ENCODE data around the gene TNN.
A peak's percentile ranks its signal among the peaks of the same experiment; 100 is the strongest.
"Not testable (repeated sequence)": the region's sequence is repeated elsewhere in the genome, so short reads cannot be mapped to it uniquely, and the experiment has no call there.

The TNN gene

DNA sequence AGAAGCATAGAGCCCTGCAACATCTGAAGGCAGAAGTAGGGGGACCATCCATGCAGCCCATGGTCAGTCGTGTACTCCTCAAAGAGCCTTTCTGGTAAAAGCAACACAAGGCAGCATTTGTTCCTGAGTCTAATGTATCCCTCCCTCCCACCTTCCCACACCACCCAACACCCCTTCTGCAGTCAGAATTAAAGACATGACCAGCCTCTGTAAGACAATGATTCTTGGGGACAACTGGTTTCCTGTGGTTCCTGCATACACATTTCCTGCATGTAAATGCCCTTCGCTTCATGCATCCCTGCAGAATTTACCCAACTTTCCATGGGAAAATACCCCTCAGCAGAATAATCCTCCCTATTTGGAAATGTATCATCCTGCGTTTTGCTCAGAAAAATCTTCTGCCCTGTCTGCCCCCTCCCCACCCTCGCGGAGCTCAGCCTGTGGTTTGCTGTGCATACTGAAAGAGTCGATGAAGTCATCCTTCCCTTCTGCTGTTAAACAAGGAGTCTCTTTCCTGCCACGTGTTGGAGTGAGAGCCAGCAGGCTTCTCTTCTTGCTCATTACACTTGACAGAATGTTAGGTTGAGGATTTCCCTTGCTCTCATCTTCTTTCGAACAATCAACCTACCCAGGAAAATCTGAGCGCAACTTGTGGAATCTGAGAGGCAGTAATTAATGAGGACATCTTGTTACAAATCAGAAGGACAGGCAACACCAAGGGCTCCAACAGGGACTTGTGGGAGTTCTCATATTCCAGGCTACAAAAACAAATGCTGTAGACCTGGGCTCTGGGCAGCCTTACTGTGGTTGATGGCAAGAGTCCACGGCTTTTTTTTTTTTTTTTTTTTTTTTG is 4.7 kb downstream of the TNN start:
- peak; percentile 33 for DNase-seq (ENCODE audit: low spot score)

- DNase-seq (ENCODE audit: low spot score) = no peak
Observed at GRCh38 chr1:175073061-175073460, 5.4 kb downstream of the TNN start.

DNA sequence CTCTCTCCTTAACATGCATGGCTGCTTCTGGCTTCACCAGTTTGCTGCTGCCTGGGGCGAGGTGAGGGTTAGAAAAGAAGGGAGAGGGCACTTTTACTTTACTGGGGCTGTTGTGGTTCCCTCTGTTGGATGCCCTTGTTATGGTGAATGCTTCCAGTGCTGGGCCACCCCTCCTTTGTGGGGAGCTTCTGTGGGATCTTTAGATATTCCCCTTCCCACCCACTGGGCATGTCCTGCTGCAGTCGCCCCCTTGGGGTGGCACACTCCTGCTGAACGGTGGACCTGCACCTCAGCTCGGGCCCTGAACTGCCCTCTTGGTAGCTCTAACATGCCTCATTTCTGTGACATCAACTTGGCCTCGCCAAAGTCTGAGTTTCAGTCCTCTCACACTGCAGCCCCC is 6.0 kb downstream of the TNN start:
- no peak for DNase-seq (ENCODE audit: low spot score)

- no peak for DNase-seq (ENCODE audit: low spot score)
Observed at GRCh38 chr1:175075572-175076568, 8.2 kb downstream of the TNN start.

DNA sequence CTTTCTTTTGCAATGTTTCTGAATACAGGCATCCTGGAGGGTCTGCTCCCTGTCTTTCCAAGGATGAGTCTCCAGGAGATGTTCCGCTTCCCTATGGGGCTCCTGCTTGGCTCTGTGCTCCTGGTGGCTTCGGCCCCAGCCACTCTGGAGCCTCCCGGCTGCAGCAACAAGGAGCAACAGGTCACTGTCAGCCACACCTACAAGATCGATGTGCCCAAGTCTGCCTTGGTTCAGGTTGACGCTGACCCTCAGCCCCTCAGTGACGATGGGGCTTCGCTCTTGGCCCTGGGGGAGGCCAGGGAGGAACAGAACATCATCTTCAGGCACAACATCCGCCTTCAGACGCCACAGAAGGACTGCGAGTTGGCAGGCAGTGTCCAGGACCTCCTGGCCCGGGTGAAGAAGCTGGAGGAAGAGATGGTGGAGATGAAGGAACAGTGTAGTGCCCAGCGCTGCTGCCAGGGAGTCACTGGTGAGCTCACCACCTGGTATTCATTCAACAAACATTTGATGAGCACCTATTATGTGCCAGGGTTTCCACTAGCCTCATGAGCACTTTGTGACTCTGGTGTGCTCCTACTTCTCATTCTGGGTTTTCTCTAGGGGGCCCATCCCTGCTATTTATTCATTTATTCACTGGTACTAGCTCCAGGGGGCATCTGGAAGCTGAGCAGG is 9.9 kb downstream of the TNN start:
- DNase-seq (ENCODE audit: low spot score) = no peak

- no peak for DNase-seq (ENCODE audit: low spot score)
Observed at GRCh38 chr1:175078629-175079028, 11.0 kb downstream of the TNN start.

DNA sequence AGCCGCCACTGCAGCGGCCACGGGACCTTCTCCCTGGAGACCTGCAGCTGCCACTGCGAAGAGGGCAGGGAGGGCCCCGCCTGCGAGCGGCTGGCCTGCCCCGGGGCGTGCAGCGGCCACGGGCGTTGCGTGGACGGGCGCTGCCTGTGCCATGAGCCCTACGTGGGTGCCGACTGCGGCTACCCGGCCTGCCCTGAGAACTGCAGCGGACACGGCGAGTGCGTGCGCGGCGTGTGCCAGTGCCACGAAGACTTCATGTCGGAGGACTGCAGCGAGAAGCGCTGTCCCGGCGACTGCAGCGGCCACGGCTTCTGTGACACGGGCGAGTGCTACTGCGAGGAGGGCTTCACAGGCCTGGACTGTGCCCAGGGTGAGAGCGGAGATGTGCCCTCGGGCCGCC is 11.7 kb downstream of the TNN start:
- DNase-seq (ENCODE audit: low spot score) = no peak

DNA sequence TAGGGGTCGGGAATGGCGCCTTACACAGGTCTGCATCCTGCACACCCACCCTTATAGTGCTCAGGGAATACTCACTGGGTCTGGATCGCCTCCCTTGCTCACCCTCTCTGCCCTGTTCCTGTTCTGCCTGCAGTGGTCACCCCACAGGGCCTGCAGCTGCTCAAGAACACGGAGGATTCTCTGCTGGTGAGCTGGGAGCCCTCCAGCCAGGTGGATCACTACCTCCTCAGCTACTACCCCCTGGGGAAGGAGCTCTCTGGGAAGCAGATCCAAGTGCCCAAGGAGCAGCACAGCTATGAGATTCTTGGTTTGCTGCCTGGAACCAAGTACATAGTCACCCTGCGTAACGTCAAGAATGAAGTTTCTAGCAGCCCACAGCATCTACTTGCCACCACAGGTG is 12.4 kb downstream of the TNN start:
- DNase-seq (ENCODE audit: low spot score) = no peak

DNA sequence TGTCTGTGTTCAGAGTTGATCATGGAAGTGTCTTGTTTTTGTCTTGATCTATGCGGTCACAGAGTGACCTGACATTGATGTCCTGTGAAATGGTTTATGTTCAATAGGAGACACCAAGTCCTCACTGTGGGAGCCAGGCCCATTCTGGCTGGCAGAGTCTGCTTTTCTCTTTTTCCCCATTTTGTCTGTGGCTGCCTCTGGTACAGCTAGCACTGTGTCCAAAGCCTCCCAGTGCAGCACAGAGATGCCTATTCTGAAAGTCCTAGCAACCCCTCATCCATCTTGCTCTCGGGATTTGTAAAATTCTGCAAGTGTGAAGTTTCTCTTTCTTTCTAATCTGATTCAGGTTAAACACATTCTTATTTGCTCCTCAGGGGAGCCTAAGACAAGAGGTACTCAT is 14.3 kb downstream of the TNN start:
- DNase-seq (ENCODE audit: low spot score) = no peak

DNA sequence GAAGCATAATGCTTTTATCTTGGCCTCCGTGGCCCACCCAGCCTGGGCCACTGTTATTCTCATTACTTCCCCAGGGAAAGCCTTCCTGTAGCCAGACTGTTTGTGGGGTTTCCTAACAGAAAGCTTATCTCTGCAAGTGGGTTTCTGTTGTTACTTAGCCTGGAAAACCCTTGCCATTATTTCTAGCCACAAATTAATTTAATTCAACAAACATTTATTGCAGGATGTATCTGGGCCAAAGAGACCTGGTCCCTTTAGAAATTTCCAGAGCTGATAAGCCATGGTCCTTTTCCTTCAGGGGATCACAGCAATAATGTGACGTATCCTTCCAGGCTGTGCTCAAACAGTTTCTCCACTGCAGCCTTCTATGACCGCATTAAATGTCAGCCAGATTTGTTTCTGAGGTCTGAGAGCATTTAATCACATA is 20.9 kb downstream of the TNN start:
- no peak for DNase-seq (ENCODE audit: low spot score)

GRCh38 chr1:175089136-175089718 is 21.6 kb downstream of the TNN start:
- no peak for DNase-seq (ENCODE audit: low spot score)

DNA sequence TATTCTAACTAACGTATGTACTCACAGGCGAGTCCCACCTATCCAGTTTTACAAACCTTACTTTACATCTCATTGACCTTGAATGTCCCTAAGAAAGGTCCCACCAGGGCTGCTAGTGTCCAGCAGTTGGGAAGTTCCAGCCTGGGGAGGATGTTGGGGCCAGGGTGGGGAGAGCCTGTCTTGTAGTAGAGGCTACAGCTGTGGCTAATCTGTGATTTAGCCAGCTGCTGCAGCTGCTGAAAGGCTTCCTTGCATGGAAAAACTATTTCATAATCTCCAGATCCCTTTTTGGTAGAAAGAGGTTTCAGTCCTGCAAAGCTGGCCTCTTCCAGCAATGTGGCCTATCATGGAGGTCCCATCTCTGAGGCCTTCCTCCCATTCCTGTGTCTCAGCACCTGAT is 23.1 kb downstream of the TNN start:
- DNase-seq (ENCODE audit: low spot score) = no peak

DNA sequence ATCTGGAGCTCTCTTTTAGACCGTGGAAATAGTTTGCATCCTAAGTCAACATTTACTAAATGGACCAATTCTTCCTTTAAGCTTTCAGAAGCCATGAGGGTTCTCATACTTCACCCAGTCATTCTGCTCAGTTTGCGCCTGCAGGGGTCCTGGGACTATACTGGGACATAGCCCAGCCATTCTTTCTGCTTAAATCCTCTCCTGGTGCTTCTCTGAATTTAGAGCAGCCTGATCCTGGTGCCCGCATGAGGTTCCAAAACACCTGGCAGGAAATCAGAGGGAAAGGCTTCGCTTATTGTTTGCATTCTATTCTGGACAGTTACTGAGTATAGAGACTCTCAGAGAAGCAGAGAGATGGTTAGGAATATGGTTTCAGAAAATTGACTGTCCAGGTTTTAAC is 27.0 kb downstream of the TNN start:
- DNase-seq (ENCODE audit: low spot score) = no peak

GRCh38 chr1:175095069-175095468 is 27.4 kb downstream of the TNN start:
- DNase-seq (ENCODE audit: low spot score) = no peak

- no peak for DNase-seq (ENCODE audit: low spot score)
Observed at GRCh38 chr1:175095978-175096607, 28.5 kb downstream of the TNN start.

DNA sequence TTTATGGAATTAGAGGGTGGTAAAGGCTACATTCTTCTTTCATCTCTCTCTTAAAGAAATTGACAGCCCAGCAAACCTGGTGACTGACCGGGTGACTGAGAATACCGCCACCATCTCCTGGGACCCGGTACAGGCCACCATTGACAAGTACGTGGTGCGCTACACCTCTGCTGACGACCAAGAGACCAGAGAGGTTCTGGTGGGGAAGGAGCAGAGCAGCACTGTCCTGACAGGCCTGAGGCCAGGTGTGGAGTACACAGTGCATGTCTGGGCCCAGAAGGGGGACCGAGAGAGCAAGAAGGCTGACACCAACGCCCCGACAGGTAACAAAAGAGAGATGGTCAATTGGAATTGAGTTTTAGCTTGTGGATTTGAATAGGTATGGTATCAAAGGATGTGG is 29.7 kb downstream of the TNN start:
- DNase-seq (ENCODE audit: low spot score) = no peak

GRCh38 chr1:175099916-175100315 is 32.3 kb downstream of the TNN start:
- DNase-seq (ENCODE audit: low spot score) = no peak

DNA sequence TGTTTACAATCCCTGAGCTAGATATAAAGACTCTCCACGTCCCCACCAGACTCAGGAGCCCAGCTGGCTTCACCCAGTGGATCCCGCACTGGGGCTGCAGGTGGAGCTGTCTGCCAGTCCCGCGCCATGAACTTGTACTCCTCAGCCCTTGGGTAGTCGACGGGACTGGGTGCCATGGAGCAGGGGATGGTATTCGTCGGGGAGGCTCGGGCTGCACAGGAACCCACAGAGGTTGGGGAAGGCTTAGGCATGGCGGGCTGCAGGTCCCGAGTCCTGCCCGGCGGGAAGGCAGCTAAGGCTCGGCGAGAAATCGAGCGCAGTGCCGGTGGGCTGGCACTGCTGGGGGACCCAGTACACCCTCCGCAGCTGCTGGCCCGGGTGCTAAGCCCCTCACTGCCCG is 34.5 kb downstream of the TNN start:
- DNase-seq (ENCODE audit: low spot score) = not testable (repeated sequence)

- DNase-seq (ENCODE audit: low spot score) = not testable (repeated sequence)
Observed at GRCh38 chr1:175106536-175106935, 38.9 kb downstream of the TNN start.

- not testable (repeated sequence) for DNase-seq (ENCODE audit: low spot score)
Observed at GRCh38 chr1:175108331-175108820, 40.7 kb downstream of the TNN start.

DNA sequence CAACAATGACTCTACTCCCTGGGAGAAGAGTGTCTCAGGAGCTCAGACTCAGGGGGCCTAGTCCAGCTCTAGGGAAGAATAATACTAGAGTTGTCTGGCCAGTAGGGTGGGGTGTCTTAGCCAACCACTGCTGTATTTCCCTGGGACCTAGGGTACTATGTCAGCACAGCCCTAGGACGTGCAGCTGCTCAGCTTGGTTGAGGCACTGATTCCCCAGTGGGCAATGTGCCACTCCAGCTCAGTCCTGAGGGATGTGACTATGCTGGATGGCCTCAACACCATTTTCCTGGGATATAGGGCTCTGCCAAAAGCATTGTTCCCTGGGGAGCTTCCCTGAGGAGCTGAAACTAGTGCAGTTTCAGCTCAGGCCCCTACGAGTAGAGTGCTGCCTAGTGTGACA is 47.4 kb downstream of the TNN start:
- no peak for DNase-seq (ENCODE audit: low spot score)

All from globus pallidus (tissue), 1 donor.